ENCODE results near the gene PANK2.
"Not testable (repeated sequence)": the region's sequence is repeated elsewhere in the genome, so short reads cannot be mapped to it uniquely, and the experiment has no call there.

The PANK2 gene

GRCh38 chr20:3902446-3902845, 13.3 kb downstream of the PANK2 start:
- no peak for FAIRE-seq

GRCh38 chr20:3904224-3904623, 15.0 kb downstream of the PANK2 start:
- FAIRE-seq = no peak

- FAIRE-seq = no peak
Measured at GRCh38 chr20:3904857-3905256, 15.7 kb downstream of the PANK2 start.

- not testable (repeated sequence) for FAIRE-seq
Measured at GRCh38 chr20:3906744-3907721, 17.8 kb downstream of the PANK2 start.

- no peak for FAIRE-seq
Measured at GRCh38 chr20:3908667-3909066, 19.5 kb downstream of the PANK2 start.

GRCh38 chr20:3909952-3910366, 20.8 kb downstream of the PANK2 start:
- FAIRE-seq = no peak

GRCh38 chr20:3910853-3911252, 21.7 kb downstream of the PANK2 start:
- FAIRE-seq = no peak

GRCh38 chr20:3911956-3912355, 22.8 kb downstream of the PANK2 start:
- no peak for FAIRE-seq

- no peak for FAIRE-seq
Measured at GRCh38 chr20:3914446-3914845, 25.3 kb downstream of the PANK2 start.

GRCh38 chr20:3915691-3916090, 26.5 kb downstream of the PANK2 start:
- no peak for FAIRE-seq

- no peak for FAIRE-seq
Measured at GRCh38 chr20:3916364-3916763, 27.2 kb downstream of the PANK2 start.

GRCh38 chr20:3919352-3919751, 30.2 kb downstream of the PANK2 start:
- FAIRE-seq = no peak

- FAIRE-seq = no peak
Measured at GRCh38 chr20:3922223-3922982, 33.2 kb downstream of the PANK2 start.

GRCh38 chr20:3922983-3923339, 33.8 kb downstream of the PANK2 start:
- no peak for FAIRE-seq

- FAIRE-seq = no peak
Measured at GRCh38 chr20:3923818-3924217, 34.6 kb downstream of the PANK2 start.

- no peak for FAIRE-seq
Measured at GRCh38 chr20:3924304-3925112, 35.3 kb downstream of the PANK2 start.

GRCh38 chr20:3925113-3925695, 36.0 kb downstream of the PANK2 start:
- no peak for FAIRE-seq

GRCh38 chr20:3925899-3926638, 36.9 kb downstream of the PANK2 start:
- FAIRE-seq = no peak

- FAIRE-seq = no peak
Measured at GRCh38 chr20:3927486-3928291, 38.5 kb downstream of the PANK2 start.

GRCh38 chr20:3929713-3930060, 40.5 kb downstream of the PANK2 start:
- FAIRE-seq = no peak

All from islet of Langerhans (tissue), 1 donor.